ENCODE data around the gene EXO5. TPM values are rescaled to one million over a fixed set of nuclear protein-coding genes. Genes with fewer than 3 reads are reported as not detected.
"Not testable (repeated sequence)": the region's sequence is repeated elsewhere in the genome, so short reads cannot be mapped to it uniquely, and the experiment has no call there.

Gene EXO5
- polyA plus RNA-seq, 1 donor from 2014 or later, result 14.1 TPM

- H3K4me3 ChIP-seq (ENCODE audit: low read length), result no peak overlapping the region
- no peaks in the 10 kb centered on the region for H3K79me2 ChIP-seq (replicated peaks; ENCODE audit: insufficient read depth, low read length)
- no peak overlapping the region for H3K4me2 ChIP-seq (ENCODE audit: low read length)
- no peaks in the 10 kb centered on the region for H3F3A ChIP-seq (ENCODE audit: insufficient read depth, low read length, poor library complexity, severe bottlenecking)
- no peaks in the 10 kb centered on the region for H3K27me3 ChIP-seq (ENCODE audit: insufficient read depth, low read depth, low read length)
- no peaks in the 10 kb centered on the region for H3K36me3 ChIP-seq (ENCODE audit: insufficient read depth, low read length)
- TF ChIP-seq REST (IDR thresholded peaks at IDR 0.05; ENCODE audit: borderline replicate concordance) (no peak), TAF1 (IDR thresholded peaks at IDR 0.05; ENCODE audit: low read depth) (no peak), SMC3 (conservative IDR thresholded peaks at IDR 0.05; ENCODE audit: poor library complexity) (no peak), RAD21 (conservative IDR thresholded peaks at IDR 0.05) (no peak), EZH2 (IDR thresholded peaks at IDR 0.05; ENCODE audit: borderline replicate concordance, insufficient read depth, low read length, poor library complexity, severe bottlenecking) (no peak), MXI1 (conservative IDR thresholded peaks at IDR 0.05; ENCODE audit: poor library complexity, severe bottlenecking) (no peak), EP300 (conservative IDR thresholded peaks at IDR 0.05; ENCODE audit: poor library complexity, severe bottlenecking) (no peak), POLR2AphosphoS5 (IDR thresholded peaks at IDR 0.05) (no peak)
- TF ChIP-seq, protein P1, sequence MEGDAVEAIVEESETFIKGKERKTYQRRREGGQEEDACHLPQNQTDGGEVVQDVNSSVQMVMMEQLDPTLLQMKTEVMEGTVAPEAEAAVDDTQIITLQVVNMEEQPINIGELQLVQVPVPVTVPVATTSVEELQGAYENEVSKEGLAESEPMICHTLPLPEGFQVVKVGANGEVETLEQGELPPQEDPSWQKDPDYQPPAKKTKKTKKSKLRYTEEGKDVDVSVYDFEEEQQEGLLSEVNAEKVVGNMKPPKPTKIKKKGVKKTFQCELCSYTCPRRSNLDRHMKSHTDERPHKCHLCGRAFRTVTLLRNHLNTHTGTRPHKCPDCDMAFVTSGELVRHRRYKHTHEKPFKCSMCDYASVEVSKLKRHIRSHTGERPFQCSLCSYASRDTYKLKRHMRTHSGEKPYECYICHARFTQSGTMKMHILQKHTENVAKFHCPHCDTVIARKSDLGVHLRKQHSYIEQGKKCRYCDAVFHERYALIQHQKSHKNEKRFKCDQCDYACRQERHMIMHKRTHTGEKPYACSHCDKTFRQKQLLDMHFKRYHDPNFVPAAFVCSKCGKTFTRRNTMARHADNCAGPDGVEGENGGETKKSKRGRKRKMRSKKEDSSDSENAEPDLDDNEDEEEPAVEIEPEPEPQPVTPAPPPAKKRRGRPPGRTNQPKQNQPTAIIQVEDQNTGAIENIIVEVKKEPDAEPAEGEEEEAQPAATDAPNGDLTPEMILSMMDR (IDR thresholded peaks at IDR 0.05; ENCODE audit: poor library complexity, severe bottlenecking), result no peak
- H2AFZ ChIP-seq (ENCODE audit: low read depth, low read length), result no peak overlapping the region
- no peak overlapping the region for H3K27ac ChIP-seq (ENCODE audit: low read length)
- no peaks in the 10 kb centered on the region for H4K20me1 ChIP-seq (ENCODE audit: insufficient read depth)
- H3K9me2 ChIP-seq (ENCODE audit: insufficient read depth, low read length), result no peaks in the 10 kb centered on the region
- H3K9ac ChIP-seq (ENCODE audit: low read length), result no peak overlapping the region
- H3K9me3 ChIP-seq (ENCODE audit: low read length), result no peaks in the 10 kb centered on the region
These were observed 47.6 kb downstream of the EXO5 start for GRCh38 chr1:40556121-40556520.

GRCh38 chr1:40558241-40558640, 49.7 kb downstream of the EXO5 start:
- H3K27ac ChIP-seq (ENCODE audit: low read length); H3K9ac ChIP-seq (ENCODE audit: low read length); H3K9me2 ChIP-seq (ENCODE audit: insufficient read depth, low read length); H3K36me3 ChIP-seq (ENCODE audit: insufficient read depth, low read length); H3F3A ChIP-seq (ENCODE audit: insufficient read depth, low read length, poor library complexity, severe bottlenecking); H3K79me2 ChIP-seq (replicated peaks; ENCODE audit: insufficient read depth, low read length); H2AFZ ChIP-seq (ENCODE audit: low read depth, low read length); H3K4me2 ChIP-seq (ENCODE audit: low read length); H3K4me3 ChIP-seq (ENCODE audit: low read length); H3K9me3 ChIP-seq (ENCODE audit: low read length); H4K20me1 ChIP-seq (ENCODE audit: insufficient read depth); H3K27me3 ChIP-seq (ENCODE audit: insufficient read depth, low read depth, low read length): not testable (repeated sequence)

DNA sequence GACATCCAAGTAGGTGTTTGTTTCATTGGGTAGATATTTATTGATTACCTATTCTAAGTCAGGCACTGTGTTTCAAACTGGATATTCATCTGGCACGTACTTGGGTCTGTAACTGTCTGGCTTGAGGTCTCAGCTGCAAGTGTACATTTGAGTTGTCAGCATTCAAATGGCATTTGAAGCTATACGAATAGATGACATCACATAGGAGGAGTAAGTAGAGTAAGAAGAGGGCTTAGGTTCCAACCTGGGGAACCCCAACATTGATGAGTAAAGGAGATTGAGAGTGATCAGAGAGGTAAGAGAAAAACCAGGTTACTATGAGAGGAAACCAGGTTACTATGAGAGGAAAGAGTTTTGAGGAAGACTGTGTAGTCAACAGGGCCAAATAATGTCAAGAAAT, 53.6 kb downstream of the EXO5 start:
- no peak overlapping the region for H3K9ac ChIP-seq (ENCODE audit: low read length)
- no peak overlapping the region for H3K4me3 ChIP-seq (ENCODE audit: low read length)
- H3F3A ChIP-seq (ENCODE audit: insufficient read depth, low read length, poor library complexity, severe bottlenecking), result no peaks in the 10 kb centered on the region
- H4K20me1 ChIP-seq (ENCODE audit: insufficient read depth), result no peaks in the 10 kb centered on the region
- no peak overlapping the region for H3K27ac ChIP-seq (ENCODE audit: low read length)
- H3K27me3 ChIP-seq (ENCODE audit: insufficient read depth, low read depth, low read length), result no peaks in the 10 kb centered on the region
- no peaks in the 10 kb centered on the region for H3K79me2 ChIP-seq (replicated peaks; ENCODE audit: insufficient read depth, low read length)
- no peak for TF ChIP-seq SMC3 (conservative IDR thresholded peaks at IDR 0.05; ENCODE audit: poor library complexity)
- no peaks in the 10 kb centered on the region for H3K9me3 ChIP-seq (ENCODE audit: low read length)
- no peaks in the 10 kb centered on the region for H3K9me2 ChIP-seq (ENCODE audit: insufficient read depth, low read length)
- no peak overlapping the region for H2AFZ ChIP-seq (ENCODE audit: low read depth, low read length)
- no peak overlapping the region for H3K4me2 ChIP-seq (ENCODE audit: low read length)
- H3K36me3 ChIP-seq (ENCODE audit: insufficient read depth, low read length), result no peaks in the 10 kb centered on the region

All from neural cell (in vitro differentiated cells).